HG03280 (cell line): Measurements from ENCODE around the gene ANKS1B.

Experiments
- ATAC-seq: cut with Tn5 transposase; IDR thresholded peaks from one replicate; pipeline ENCODE4 v1.9.1; 2021; ENCODE audit warnings: mild to moderate bottlenecking, moderate library complexity; ENCODE audit not compliant: unreplicated experiment

Gene ANKS1B

DNA sequence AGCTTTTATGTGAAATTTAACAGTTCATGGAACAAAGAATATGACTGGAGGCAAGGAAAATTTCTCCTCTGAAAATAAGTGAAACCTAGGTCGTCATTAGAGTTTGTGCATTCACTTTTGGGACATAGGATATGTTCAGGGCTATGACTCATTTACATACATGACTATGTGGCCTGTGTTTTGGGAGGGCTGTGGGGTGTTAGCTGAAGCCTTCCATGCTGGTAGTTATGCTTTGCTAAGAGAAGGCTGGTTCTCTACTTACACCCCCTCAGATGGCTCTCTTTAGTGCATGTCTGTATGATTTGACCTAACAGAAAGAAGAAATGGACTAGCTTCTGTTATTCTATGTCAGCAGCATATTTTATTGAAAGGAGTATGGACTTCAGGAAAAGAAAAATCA, 753.7 kb downstream of the ANKS1B start:
- ATAC-seq: no peak

GRCh38 chr12:99224237-99224636, 760.5 kb downstream of the ANKS1B start:
- no peak for ATAC-seq

DNA sequence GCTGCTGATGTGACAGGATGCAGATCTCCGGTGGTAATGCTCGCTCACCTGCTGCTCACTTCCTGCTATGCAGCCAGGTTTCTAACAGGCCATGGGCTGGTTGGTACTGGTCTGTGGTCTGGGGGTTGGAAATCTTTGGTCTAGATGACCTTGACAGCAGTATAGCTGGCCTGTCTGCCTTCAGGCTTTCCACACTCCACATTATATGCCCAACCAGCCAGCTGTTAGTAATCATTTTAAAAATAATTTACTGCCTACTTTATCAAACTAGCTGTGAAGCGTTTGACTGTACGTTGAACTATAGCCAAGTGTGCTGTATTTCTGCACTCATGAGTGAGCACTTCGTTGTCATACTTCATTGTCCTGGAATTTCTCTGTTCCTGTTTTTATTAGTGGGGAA, 761.2 kb downstream of the ANKS1B start:
- no peak for ATAC-seq

- no peak for ATAC-seq
Observed at GRCh38 chr12:99213047-99213446, 771.7 kb downstream of the ANKS1B start.

GRCh38 chr12:99212275-99212674, 772.5 kb downstream of the ANKS1B start:
- ATAC-seq: no peak

DNA sequence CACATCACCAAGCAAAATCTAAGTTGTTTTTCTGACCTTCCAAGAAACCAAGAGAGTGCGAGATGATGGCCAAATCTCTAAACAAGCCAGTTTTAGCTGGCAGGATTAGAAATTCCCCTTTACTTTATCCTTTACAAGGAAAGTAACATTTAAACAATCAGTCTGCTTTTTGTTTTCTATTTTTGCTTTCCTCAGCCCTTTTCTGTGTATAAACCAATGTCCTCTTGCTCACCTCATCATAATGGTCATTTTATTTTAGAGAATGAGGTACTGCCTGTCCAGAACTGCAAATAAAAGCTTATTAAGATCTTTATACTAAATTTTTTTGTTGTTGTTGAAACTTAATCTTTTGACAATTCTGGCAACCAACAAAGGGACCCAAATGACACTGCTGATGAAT, 779.6 kb downstream of the ANKS1B start:
- ATAC-seq: no peak

GRCh38 chr12:99201906-99202645, 782.7 kb downstream of the ANKS1B start:
- no peak for ATAC-seq

GRCh38 chr12:99200711-99201384, 783.9 kb downstream of the ANKS1B start:
- no peak for ATAC-seq

- ATAC-seq: no peak
Observed at GRCh38 chr12:99195474-99195873, 789.3 kb downstream of the ANKS1B start.

GRCh38 chr12:99192489-99192888, 792.2 kb downstream of the ANKS1B start:
- no peak for ATAC-seq

GRCh38 chr12:99176871-99177270, 807.9 kb downstream of the ANKS1B start:
- ATAC-seq: no peak

GRCh38 chr12:99170461-99170860, 814.3 kb downstream of the ANKS1B start:
- no peak for ATAC-seq

GRCh38 chr12:99170037-99170436, 814.7 kb downstream of the ANKS1B start:
- no peak for ATAC-seq

DNA sequence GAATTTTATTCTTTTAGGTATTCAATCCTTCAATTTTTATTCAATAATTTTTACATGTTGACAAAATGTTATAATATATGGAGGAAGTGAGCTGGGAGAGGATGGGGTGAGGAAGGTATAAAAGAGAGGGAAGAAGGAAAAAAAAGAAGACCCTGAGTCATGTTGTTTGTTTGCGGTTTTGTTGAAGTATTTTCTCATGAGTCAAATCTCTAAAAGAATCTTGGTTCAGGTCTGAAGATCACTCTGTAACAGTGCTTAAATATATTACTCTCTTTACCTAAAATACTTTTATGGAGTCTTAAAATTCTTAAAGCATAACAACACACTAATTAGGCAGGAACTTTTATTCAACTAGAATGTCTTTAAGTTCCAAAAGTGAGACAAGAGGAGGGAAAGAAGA, 826.8 kb downstream of the ANKS1B start:
- ATAC-seq: no peak

GRCh38 chr12:99154983-99155336, 829.8 kb downstream of the ANKS1B start:
- no peak for ATAC-seq

GRCh38 chr12:99154216-99154982, 830.3 kb downstream of the ANKS1B start:
- no peak for ATAC-seq

DNA sequence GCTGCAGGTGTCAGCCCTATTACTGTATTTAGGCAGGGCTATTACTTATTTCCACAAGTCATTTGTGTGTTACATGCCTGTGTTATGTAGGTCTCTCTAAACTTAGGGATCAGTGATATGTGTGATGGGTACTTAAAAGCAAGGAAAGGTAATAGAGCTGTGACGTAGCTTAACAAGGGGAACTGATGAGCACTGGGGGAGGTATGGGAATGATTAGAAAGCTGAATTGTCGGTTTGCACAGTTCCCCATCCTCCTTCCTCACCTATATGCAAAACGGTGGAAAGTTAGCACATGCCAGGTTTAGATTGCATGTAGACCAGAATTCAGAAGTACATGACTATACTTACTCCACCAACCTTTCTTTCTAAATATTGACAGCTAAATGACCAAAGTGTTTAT, 831.4 kb downstream of the ANKS1B start:
- no peak for ATAC-seq

GRCh38 chr12:99152337-99152736, 832.4 kb downstream of the ANKS1B start:
- ATAC-seq: no peak

DNA sequence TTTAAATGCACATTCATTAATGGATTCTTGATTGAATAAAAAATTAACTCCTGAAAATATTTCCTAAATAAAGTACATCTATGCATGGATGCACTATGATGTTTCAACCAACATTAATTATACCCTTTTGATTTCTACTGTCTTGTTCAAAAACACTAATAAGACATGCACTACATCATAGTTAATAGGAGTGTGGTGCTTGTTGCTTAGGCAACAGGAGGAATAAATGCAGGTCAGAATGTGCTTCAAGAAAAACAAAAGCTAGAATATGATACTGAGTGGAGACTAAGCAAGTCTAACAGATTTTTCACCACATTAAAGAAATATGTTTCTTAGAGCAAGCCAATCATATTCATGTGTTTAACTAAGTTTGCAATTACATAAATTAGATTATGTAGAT, 833.0 kb downstream of the ANKS1B start:
- no peak for ATAC-seq

- ATAC-seq: no peak
Observed at GRCh38 chr12:99147130-99147529, 837.6 kb downstream of the ANKS1B start.

DNA sequence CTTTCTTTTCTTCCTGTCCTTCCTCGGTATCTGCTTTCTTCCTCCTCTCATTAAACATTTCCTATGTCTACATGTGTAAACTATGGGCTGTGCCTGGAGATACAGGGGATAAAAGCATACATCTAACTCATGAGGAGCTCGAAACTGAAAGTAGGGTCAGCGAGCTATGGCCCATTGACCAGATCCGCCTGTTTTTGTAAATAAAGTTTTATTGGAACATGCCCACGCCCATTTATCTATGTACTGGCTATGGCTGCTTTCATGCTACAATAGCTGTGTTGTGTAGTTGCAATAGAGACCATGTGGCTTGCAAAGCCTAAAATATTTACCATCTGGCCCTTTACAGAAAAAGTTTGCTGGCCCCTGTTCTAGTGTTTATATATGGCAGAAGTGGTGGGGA, 838.0 kb downstream of the ANKS1B start:
- ATAC-seq: no peak

DNA sequence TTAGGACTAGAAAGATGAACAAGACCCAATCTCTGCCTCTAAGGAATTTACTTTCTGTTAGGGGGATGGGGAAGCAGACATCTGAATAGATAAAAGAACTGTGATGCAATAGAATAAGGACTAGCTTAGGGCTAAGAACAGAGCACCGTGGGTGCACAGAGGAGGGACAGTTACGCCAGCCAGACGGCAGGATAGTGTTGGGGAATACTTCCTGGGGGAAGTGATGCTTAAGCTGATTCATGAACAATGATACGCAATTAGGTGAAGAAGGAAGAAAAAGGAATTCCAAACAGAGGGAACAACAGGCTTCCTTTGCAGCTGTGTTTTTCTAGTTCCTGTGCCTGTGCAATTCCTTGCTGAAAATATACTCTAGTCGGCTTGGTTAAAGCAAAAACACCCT, 838.6 kb downstream of the ANKS1B start:
- ATAC-seq: no peak
